Epithelial cell of proximal tubule (primary cell): ENCODE measurements around the gene ARHGEF19. TPM values are rescaled to one million over a fixed set of nuclear protein-coding genes. Genes with fewer than 3 reads are reported as not detected.

Source experiments
- DNase-seq: peaks from one replicate; pipeline ENCODE4 v3.0.0-alpha.2; 2011; ENCODE audit warnings: low read depth
- H3K4me3 ChIP-seq: 2 replicates; pipeline ENCODE4 v1.5.1; 2011; ENCODE audit warnings: low read depth, mild to moderate bottlenecking, low read length
- CTCF ChIP-seq: conservative IDR thresholded peaks from 2 replicates; pipeline ENCODE4 v1.5.1; 2012; ENCODE audit warnings: low read depth, mild to moderate bottlenecking, low read length
- total RNA-seq: library from RNA; depleted of rRNA; stranded (reverse); fragments of >200 nt; gene quantifications from 2 replicates; pipeline ENCODE4 v1.2.3, GENCODE V29; 2015

Gene ARHGEF19
- total RNA-seq, 1 donor from 2014 or later = 14.3 TPM

- no peak for DNase-seq
- H3K4me3 ChIP-seq = no peak overlapping the region
- no peak for TF ChIP-seq CTCF
Measured at GRCh38 chr1:16195518-16195905, 16.9 kb downstream of the ARHGEF19 start.

- no peak for DNase-seq
- no peak overlapping the region for H3K4me3 ChIP-seq
- TF ChIP-seq CTCF = no peak
Measured at GRCh38 chr1:16191916-16192546, 20.4 kb downstream of the ARHGEF19 start.

- TF ChIP-seq CTCF = no peak
- no peak overlapping the region for H3K4me3 ChIP-seq
- DNase-seq = no peak
Measured at GRCh38 chr1:16191309-16191708, 21.1 kb downstream of the ARHGEF19 start.

- DNase-seq = no peak
- no peak overlapping the region for H3K4me3 ChIP-seq
- no peak for TF ChIP-seq CTCF
Measured at GRCh38 chr1:16189921-16190621, 22.4 kb downstream of the ARHGEF19 start.

- H3K4me3 ChIP-seq = no peak overlapping the region
- no peak for DNase-seq
- no peak for TF ChIP-seq CTCF
Measured at GRCh38 chr1:16189003-16189402, 23.4 kb downstream of the ARHGEF19 start.

GRCh38 chr1:16187748-16188401 lies 24.6 kb downstream of the ARHGEF19 start:
- peak; percentile 98 for TF ChIP-seq CTCF
- no peak for DNase-seq
- no peak overlapping the region for H3K4me3 ChIP-seq
